Keratinocyte (primary cell): ENCODE results near the gene LYRM7. TPM values are rescaled to one million over a fixed set of nuclear protein-coding genes. Genes with fewer than 3 reads are reported as not detected.

Experiments
- DNase-seq: peaks from one replicate; pipeline ENCODE4 v3.0.0-alpha.2; 2011; ENCODE audit warnings: low read depth, missing footprints, low spot score
- FAIRE-seq: peaks from 2 replicates; lab custom pipeline; 2011; peaks lifted over from hg19 to GRCh38; lab: Jason Lieb, UNC
- H2AFZ ChIP-seq: 2 replicates; pipeline ENCODE4 v1.6.0; 2012; ENCODE audit warnings: low read length, control low read depth, inconsistent platforms; ENCODE audit not compliant: control insufficient read depth
- H3K27ac ChIP-seq: 2 replicates; pipeline ENCODE4 v1.5.1; 2011; ENCODE audit warnings: low read length; ENCODE audit not compliant: control insufficient read depth, insufficient read depth
- H3K27me3 ChIP-seq: 3 replicates; pipeline ENCODE4 v1.6.0; 2011; ENCODE audit warnings: low read length; ENCODE audit not compliant: control insufficient read depth, insufficient read depth; ENCODE audit errors: extremely low read depth
- H3K36me3 ChIP-seq, 2 experiments: 2 replicates in 1 of 2; 3 replicates in 1 of 2; pipeline ENCODE4 v1.5.1; 2011; ENCODE audit warnings: low read length in 2 of 2, mild to moderate bottlenecking in 1 of 2; ENCODE audit not compliant: control insufficient read depth in 2 of 2, insufficient read depth in 2 of 2; ENCODE audit errors: extremely low read depth in 1 of 2
- H3K4me1 ChIP-seq: 3 replicates; pipeline ENCODE4 v1.5.1; 2011; ENCODE audit warnings: low read length; ENCODE audit not compliant: control insufficient read depth, insufficient read depth; ENCODE audit errors: extremely low read depth
- H3K4me2 ChIP-seq: 3 replicates; pipeline ENCODE4 v1.6.0; 2011; ENCODE audit warnings: low read depth, low read length; ENCODE audit not compliant: control insufficient read depth, insufficient read depth; ENCODE audit errors: extremely low read depth
- H3K4me3 ChIP-seq, 3 experiments: fragments of 200-600 bp in 1 of 3; sonication (generic) in 1 of 3; 2 replicates in 2 of 3; 3 replicates in 1 of 3; pipeline ENCODE4 v1.5.1; 2011 to 2016; ENCODE audit warnings: low read length in 3 of 3, mild to moderate bottlenecking in 3 of 3, control low read depth in 2 of 3, inconsistent platforms in 1 of 3, low read depth in 1 of 3, mixed read lengths in 1 of 3, mixed run types in 1 of 3, moderate library complexity in 1 of 3; ENCODE audit not compliant: control insufficient read depth in 2 of 3, insufficient read depth in 2 of 3; ENCODE audit errors: extremely low read depth in 1 of 3
- H3K79me2 ChIP-seq: 2 replicates; pipeline ENCODE4 v1.6.0; 2012; ENCODE audit warnings: low read length; ENCODE audit not compliant: control insufficient read depth, insufficient read depth
- H3K9ac ChIP-seq: 3 replicates; pipeline ENCODE4 v1.6.0; 2011; ENCODE audit warnings: low read length; ENCODE audit not compliant: control insufficient read depth, insufficient read depth; ENCODE audit errors: extremely low read depth
- H3K9me1 ChIP-seq: 3 replicates; pipeline ENCODE4 v1.6.0; 2011; ENCODE audit warnings: low read length; ENCODE audit not compliant: control insufficient read depth, insufficient read depth; ENCODE audit errors: extremely low read depth
- H3K9me3 ChIP-seq: 2 replicates; pipeline ENCODE4 v1.5.1; 2012; ENCODE audit warnings: low read depth, low read length; ENCODE audit not compliant: control insufficient read depth
- H4K20me1 ChIP-seq: 3 replicates; pipeline ENCODE4 v1.6.0; 2011; ENCODE audit warnings: low read length; ENCODE audit not compliant: control insufficient read depth, insufficient read depth; ENCODE audit errors: extremely low read depth
- EZH2 ChIP-seq: IDR thresholded peaks from one replicate; pipeline ENCODE4 v1.6.1; 2012; ENCODE audit warnings: inconsistent platforms, mild to moderate bottlenecking, low read length, moderate library complexity
- dilution Hi-C: fragments of 300-500 bp; cut with MboI; formaldehyde crosslinking; loops from one replicate; pipeline ENCODE4 v1.7.0; 2020; ENCODE audit warnings: low sequenced_read_pairs; ENCODE audit not compliant: extremely low pct_ligation_motif_present
- polyA plus RNA-seq, 5 experiments: library from polyadenylated mRNA; depleted of rRNA in 3 of 5; stranded (reverse) in 3 of 5; stranded (forward) in 1 of 5; unstranded in 1 of 5; fragments of >200 nt; gene quantifications; 1 replicate in 1 of 5; 2 replicates in 3 of 5; 3 replicates in 1 of 5; pipeline versions ENCODE4 v1.2.1 to v1.2.3, GENCODE V29; 2011 to 2012; ENCODE audit warnings: missing spikeins in 2 of 5, low read depth in 1 of 5, low replicate concordance in 1 of 5
- TF ChIP-seq, protein P1 (sequence below), 3 experiments: IDR thresholded peaks in 1 of 3; conservative IDR thresholded peaks in 1 of 3; optimal IDR thresholded peaks in 1 of 3; 2 replicates in 2 of 3; 3 replicates in 1 of 3; pipeline versions ENCODE3 to v1.5.1; 2011; ENCODE audit warnings: low read length in 3 of 3, mild to moderate bottlenecking in 3 of 3, moderate library complexity in 2 of 3, control low read depth in 1 of 3, inconsistent platforms in 1 of 3; ENCODE audit not compliant: insufficient read depth in 2 of 3; ENCODE audit errors: extremely low read depth in 1 of 3

The LYRM7 gene
- polyA plus RNA-seq, 1 donor (not counting 4 experiments of a cell fraction or from before 2014, with no cell fraction given) = 5.5 TPM

- H2AFZ ChIP-seq = no peak overlapping the region
- DNase-seq (no peak), FAIRE-seq (no peak)
- no peak overlapping the region for H3K9ac ChIP-seq
- dilution Hi-C loops = no loop called here
- H3K4me2 ChIP-seq = no peak overlapping the region
- H3K27ac ChIP-seq = no peak overlapping the region
- H3K4me3 ChIP-seq = no peak overlapping the region
- no peak for TF ChIP-seq EZH2
- TF ChIP-seq, protein P1, sequence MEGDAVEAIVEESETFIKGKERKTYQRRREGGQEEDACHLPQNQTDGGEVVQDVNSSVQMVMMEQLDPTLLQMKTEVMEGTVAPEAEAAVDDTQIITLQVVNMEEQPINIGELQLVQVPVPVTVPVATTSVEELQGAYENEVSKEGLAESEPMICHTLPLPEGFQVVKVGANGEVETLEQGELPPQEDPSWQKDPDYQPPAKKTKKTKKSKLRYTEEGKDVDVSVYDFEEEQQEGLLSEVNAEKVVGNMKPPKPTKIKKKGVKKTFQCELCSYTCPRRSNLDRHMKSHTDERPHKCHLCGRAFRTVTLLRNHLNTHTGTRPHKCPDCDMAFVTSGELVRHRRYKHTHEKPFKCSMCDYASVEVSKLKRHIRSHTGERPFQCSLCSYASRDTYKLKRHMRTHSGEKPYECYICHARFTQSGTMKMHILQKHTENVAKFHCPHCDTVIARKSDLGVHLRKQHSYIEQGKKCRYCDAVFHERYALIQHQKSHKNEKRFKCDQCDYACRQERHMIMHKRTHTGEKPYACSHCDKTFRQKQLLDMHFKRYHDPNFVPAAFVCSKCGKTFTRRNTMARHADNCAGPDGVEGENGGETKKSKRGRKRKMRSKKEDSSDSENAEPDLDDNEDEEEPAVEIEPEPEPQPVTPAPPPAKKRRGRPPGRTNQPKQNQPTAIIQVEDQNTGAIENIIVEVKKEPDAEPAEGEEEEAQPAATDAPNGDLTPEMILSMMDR (optimal IDR thresholded peaks at IDR 0.05 in 1 of 3, IDR thresholded peaks at IDR 0.05 in 1 of 3, conservative IDR thresholded peaks at IDR 0.05 in 1 of 3; ENCODE audit: extremely low read depth in 1 of 3, insufficient read depth in 2 of 3, low read length in 3 of 3) = no peak
- no peaks in the 10 kb centered on the region for H3K9me1 ChIP-seq
- no peaks in the 10 kb centered on the region for H3K27me3 ChIP-seq
- no peaks in the 10 kb centered on the region for H4K20me1 ChIP-seq
- no peaks in the 10 kb centered on the region for H3K79me2 ChIP-seq
- H3K36me3 ChIP-seq = no peaks in the 10 kb centered on the region
- H3K9me3 ChIP-seq = no peaks in the 10 kb centered on the region
- H3K4me1 ChIP-seq = no peaks in the 10 kb centered on the region
Measured at GRCh38 chr5:131194725-131195124, 24.0 kb downstream of the LYRM7 start.

DNA sequence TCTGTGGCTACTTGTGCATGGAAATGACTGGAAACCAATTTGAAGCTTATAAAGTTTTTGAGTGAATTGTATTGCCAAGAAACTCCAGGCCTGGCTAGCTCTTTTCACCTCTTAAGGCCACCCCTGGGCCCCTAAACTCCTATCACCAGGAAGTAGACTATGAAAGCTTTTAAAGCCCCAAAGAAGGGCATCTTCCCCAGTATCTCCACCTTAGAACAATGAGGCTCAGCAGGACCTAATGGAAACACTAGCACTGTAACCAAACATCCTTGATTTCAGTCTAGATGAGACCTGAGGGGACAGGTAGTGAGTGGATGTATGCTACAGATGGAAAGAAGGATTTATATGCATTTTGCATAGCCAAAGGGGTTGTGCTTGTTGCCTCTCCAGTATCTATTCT, 25.0 kb downstream of the LYRM7 start:
- no peak overlapping the region for H3K4me3 ChIP-seq
- FAIRE-seq (no peak), DNase-seq (no peak)
- TF ChIP-seq EZH2 = no peak
- TF ChIP-seq, protein P1 (optimal IDR thresholded peaks at IDR 0.05 in 1 of 3, IDR thresholded peaks at IDR 0.05 in 1 of 3, conservative IDR thresholded peaks at IDR 0.05 in 1 of 3; ENCODE audit: extremely low read depth in 1 of 3, insufficient read depth in 2 of 3, low read length in 3 of 3) = no peak
- H3K36me3 ChIP-seq = no peaks in the 10 kb centered on the region
- no peak overlapping the region for H3K27ac ChIP-seq
- H3K4me2 ChIP-seq = no peak overlapping the region
- dilution Hi-C loops = no loop called here
- H3K9me3 ChIP-seq = no peaks in the 10 kb centered on the region
- H3K27me3 ChIP-seq = no peaks in the 10 kb centered on the region
- no peak overlapping the region for H3K9ac ChIP-seq
- H4K20me1 ChIP-seq = no peaks in the 10 kb centered on the region
- no peaks in the 10 kb centered on the region for H3K9me1 ChIP-seq
- H3K79me2 ChIP-seq = no peaks in the 10 kb centered on the region
- H2AFZ ChIP-seq = no peak overlapping the region
- H3K4me1 ChIP-seq = no peaks in the 10 kb centered on the region
